Measurements from ENCODE around the gene DAGLB.

DNA sequence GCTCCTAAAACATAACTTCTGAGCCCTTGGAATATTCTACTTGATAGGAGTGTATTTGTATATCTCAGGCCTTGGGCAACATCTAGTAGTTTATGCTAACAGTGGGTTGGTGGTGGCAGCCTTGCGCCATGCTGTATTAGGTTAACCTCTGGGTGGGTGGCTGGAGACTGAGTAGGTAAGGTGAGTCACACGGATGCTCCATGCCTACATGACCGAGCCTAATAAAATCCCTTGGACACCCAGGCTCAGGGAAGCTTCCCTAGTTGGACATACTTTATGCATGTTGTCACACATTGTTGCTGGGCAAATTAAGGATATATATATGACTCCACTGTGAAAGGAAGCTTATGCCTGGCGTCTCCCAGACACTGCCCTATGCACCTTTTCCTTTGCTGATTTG is 6.0 kb upstream of the DAGLB start:
- no peak for TF ChIP-seq CTCF (IDR thresholded peaks at IDR 0.05)
- no peak for TF ChIP-seq POLR2A (IDR thresholded peaks at IDR 0.05; ENCODE audit: low read depth)
- no peak for TF ChIP-seq POLR2AphosphoS5 (IDR thresholded peaks at IDR 0.05)
